Effector memory CD4-positive, alpha-beta T cell (primary cell): ENCODE measurements around the gene KLF3.

Source experiments
- DNase-seq, 3 donors: peaks; one replicate each; pipeline ENCODE4 v3.0.0-alpha.2; 2020
- H3K27ac ChIP-seq: 2 replicates; pipeline ENCODE4 v1.7.0; 2013; ENCODE audit warnings: mild to moderate bottlenecking, low read length, moderate library complexity; ENCODE audit not compliant: insufficient read depth, poor library complexity, severe bottlenecking
- H3K27me3 ChIP-seq: replicated peaks from 2 replicates; pipeline ENCODE4 v1.7.0; 2013; ENCODE audit warnings: mild to moderate bottlenecking, low read length; ENCODE audit not compliant: insufficient read depth, control insufficient read depth, poor library complexity, severe bottlenecking
- H3K36me3 ChIP-seq: 2 replicates; pipeline ENCODE4 v1.7.0; 2013; ENCODE audit warnings: mild to moderate bottlenecking, low read length, moderate library complexity; ENCODE audit not compliant: control insufficient read depth, insufficient read depth
- H3K4me1 ChIP-seq: 2 replicates; pipeline ENCODE4 v1.7.0; 2013; ENCODE audit warnings: low read length, mild to moderate bottlenecking; ENCODE audit not compliant: control insufficient read depth, insufficient read depth, poor library complexity, severe bottlenecking
- H3K4me3 ChIP-seq: 2 replicates; pipeline ENCODE4 v1.7.0; 2013; ENCODE audit warnings: low read length, low read depth, mild to moderate bottlenecking; ENCODE audit not compliant: insufficient read depth, poor library complexity, severe bottlenecking
- H3K9me3 ChIP-seq: 2 replicates; pipeline ENCODE4 v1.7.0; 2013; ENCODE audit warnings: mild to moderate bottlenecking, low read length, moderate library complexity; ENCODE audit not compliant: control insufficient read depth

The KLF3 gene

GRCh38 chr4:38692421-38692820 is 28.4 kb downstream of the KLF3 start:
- no peaks in the 10 kb centered on the region for H3K27me3 ChIP-seq
- no peak for DNase-seq
- no peaks in the 10 kb centered on the region for H3K9me3 ChIP-seq
- H3K27ac ChIP-seq, result no peak overlapping the region
- H3K4me1 ChIP-seq, result no peaks in the 10 kb centered on the region
- no peak overlapping the region for H3K4me3 ChIP-seq
- peaks cover 81% of the 10 kb centered on the region for H3K36me3 ChIP-seq

GRCh38 chr4:38693569-38693968 is 29.6 kb downstream of the KLF3 start:
- Histone ChIP-seq H3K27me3 (no peaks in the 10 kb centered on the region), H3K4me3 (no peak overlapping the region), H3K4me1 (no peaks in the 10 kb centered on the region), H3K27ac (no peak overlapping the region), H3K36me3 (peaks cover 85% of the 10 kb centered on the region), H3K9me3 (no peaks in the 10 kb centered on the region)
- DNase-seq, result no peak

- DNase-seq, result no peak
- Histone ChIP-seq H3K27ac (no peak overlapping the region), H3K4me1 (no peaks in the 10 kb centered on the region), H3K27me3 (no peaks in the 10 kb centered on the region), H3K36me3 (peaks cover 79% of the 10 kb centered on the region), H3K4me3 (no peak overlapping the region), H3K9me3 (no peaks in the 10 kb centered on the region)
These were observed 30.3 kb downstream of the KLF3 start for GRCh38 chr4:38694330-38694729.

- H3K36me3 ChIP-seq, result peaks cover 65% of the 10 kb centered on the region
- H3K27me3 ChIP-seq, result no peaks in the 10 kb centered on the region
- no peaks in the 10 kb centered on the region for H3K4me1 ChIP-seq
- H3K4me3 ChIP-seq, result no peak overlapping the region
- no peaks in the 10 kb centered on the region for H3K9me3 ChIP-seq
- no peak overlapping the region for H3K27ac ChIP-seq
- no peak for DNase-seq
These were observed 31.8 kb downstream of the KLF3 start for GRCh38 chr4:38695809-38696208.

GRCh38 chr4:38696697-38697096 is 32.7 kb downstream of the KLF3 start:
- Histone ChIP-seq H3K27me3 (no peaks in the 10 kb centered on the region), H3K4me1 (no peaks in the 10 kb centered on the region), H3K27ac (no peak overlapping the region), H3K36me3 (peaks cover 56% of the 10 kb centered on the region), H3K4me3 (no peak overlapping the region), H3K9me3 (no peaks in the 10 kb centered on the region)
- DNase-seq, result no peak

GRCh38 chr4:38698176-38698575 is 34.2 kb downstream of the KLF3 start:
- Histone ChIP-seq H3K27ac (no peak overlapping the region), H3K4me1 (no peaks in the 10 kb centered on the region), H3K9me3 (no peaks in the 10 kb centered on the region), H3K27me3 (no peaks in the 10 kb centered on the region), H3K4me3 (no peak overlapping the region), H3K36me3 (peaks cover 47% of the 10 kb centered on the region)
- no peak for DNase-seq

DNA sequence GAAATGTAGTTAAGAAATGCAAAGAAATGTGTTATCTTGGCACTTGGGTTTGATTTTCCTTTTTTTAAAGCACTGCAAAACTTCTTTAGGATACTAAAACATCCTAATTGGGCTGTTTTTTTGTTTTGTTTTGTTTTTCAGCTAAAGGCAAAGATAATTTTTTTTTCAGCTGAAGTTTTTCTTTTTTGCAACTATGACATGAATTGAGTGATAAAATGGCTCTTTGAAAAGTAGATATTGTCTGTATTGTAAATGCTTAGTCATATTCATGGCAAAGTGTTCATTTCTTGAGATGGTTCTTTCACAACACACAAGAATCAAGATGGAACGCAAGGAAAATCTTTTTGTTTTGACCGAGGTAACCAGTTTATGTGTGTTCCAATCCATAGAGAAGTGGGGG is 35.1 kb downstream of the KLF3 start:
- H3K36me3 ChIP-seq, result peaks cover 46% of the 10 kb centered on the region
- no peak overlapping the region for H3K27ac ChIP-seq
- no peak overlapping the region for H3K4me3 ChIP-seq

GRCh38 chr4:38703635-38704034 is 39.6 kb downstream of the KLF3 start:
- H3K27ac ChIP-seq, result no peak overlapping the region
- no peak for DNase-seq
- no peak overlapping the region for H3K4me3 ChIP-seq
- no peaks in the 10 kb centered on the region for H3K27me3 ChIP-seq
- no peaks in the 10 kb centered on the region for H3K9me3 ChIP-seq
- peaks cover 1% of the 10 kb centered on the region for H3K36me3 ChIP-seq
- no peaks in the 10 kb centered on the region for H3K4me1 ChIP-seq

More for the DNA sequence above, 35.1 kb downstream of the KLF3 start:
- Histone ChIP-seq H3K4me1 (no peaks in the 10 kb centered on the region), H3K9me3 (no peaks in the 10 kb centered on the region), H3K27me3 (no peaks in the 10 kb centered on the region)
- DNase-seq, result no peak

GRCh38 chr4:38704622-38705154 is 40.7 kb downstream of the KLF3 start:
- Histone ChIP-seq H3K27ac (no peak overlapping the region), H3K27me3 (no peaks in the 10 kb centered on the region)

GRCh38 chr4:38706301-38706700 is 42.3 kb downstream of the KLF3 start:
- no peak overlapping the region for H3K27ac ChIP-seq

More at GRCh38 chr4:38704622-38705154, 40.7 kb downstream of the KLF3 start:
- no peaks in the 10 kb centered on the region for H3K36me3 ChIP-seq
- no peak overlapping the region for H3K4me3 ChIP-seq
- no peaks in the 10 kb centered on the region for H3K4me1 ChIP-seq
- H3K9me3 ChIP-seq, result no peaks in the 10 kb centered on the region
- DNase-seq, result no peak

More at GRCh38 chr4:38706301-38706700, 42.3 kb downstream of the KLF3 start:
- Histone ChIP-seq H3K9me3 (no peaks in the 10 kb centered on the region), H3K4me1 (no peaks in the 10 kb centered on the region), H3K27me3 (no peaks in the 10 kb centered on the region), H3K4me3 (no peak overlapping the region), H3K36me3 (no peaks in the 10 kb centered on the region)
- DNase-seq, result no peak
